DMS53 treated with DMSO at 0.1 percent for 48 hours (cell line): ENCODE results near the gene SLC25A46.
"Not testable (repeated sequence)": the region's sequence is repeated elsewhere in the genome, so short reads cannot be mapped to it uniquely, and the experiment has no call there.

Experiments
- DNase-seq: peaks from one replicate; lab custom pipeline; 2025; ENCODE audit not compliant: unreplicated experiment; lab: John Stamatoyannopoulos, UW

The SLC25A46 gene

GRCh38 chr5:110754181-110754580, 15.4 kb downstream of the SLC25A46 start:
- no peak for DNase-seq

GRCh38 chr5:110757118-110757729, 18.4 kb downstream of the SLC25A46 start:
- peak; percentile 64 for DNase-seq

GRCh38 chr5:110760158-110760557, 21.4 kb downstream of the SLC25A46 start:
- DNase-seq: no peak

GRCh38 chr5:110768138-110768860, 29.5 kb downstream of the SLC25A46 start:
- no peak for DNase-seq

GRCh38 chr5:110769000-110769681, 30.3 kb downstream of the SLC25A46 start:
- DNase-seq: no peak

- no peak for DNase-seq
Observed at GRCh38 chr5:110770286-110770685, 31.5 kb downstream of the SLC25A46 start.

- no peak for DNase-seq
Observed at GRCh38 chr5:110784901-110785300, 46.1 kb downstream of the SLC25A46 start.

- no peak for DNase-seq
Observed at GRCh38 chr5:110785356-110785755, 46.5 kb downstream of the SLC25A46 start.

GRCh38 chr5:110788006-110788405, 49.2 kb downstream of the SLC25A46 start:
- DNase-seq: not testable (repeated sequence)

- peak; percentile 8 for DNase-seq
Observed at GRCh38 chr5:110790673-110791072, 51.9 kb downstream of the SLC25A46 start.

GRCh38 chr5:110802998-110803397, 64.2 kb downstream of the SLC25A46 start:
- no peak for DNase-seq

- no peak for DNase-seq
Observed at GRCh38 chr5:110803467-110804326, 64.9 kb downstream of the SLC25A46 start.

- DNase-seq: no peak
Observed at GRCh38 chr5:110807169-110807568, 68.4 kb downstream of the SLC25A46 start.

- no peak for DNase-seq
Observed at GRCh38 chr5:110809006-110809405, 70.2 kb downstream of the SLC25A46 start.
